Measurements from ENCODE around the gene ZBTB17.

- TF ChIP-seq RAD21 (conservative IDR thresholded peaks at IDR 0.05 in 1 of 2, IDR thresholded peaks at IDR 0.05 in 1 of 2): no peak
- no peak for TF ChIP-seq CHD2 (IDR thresholded peaks at IDR 0.05; ENCODE audit: low read length, partially characterized antibody)
- no peak for TF ChIP-seq SREBF2 (IDR thresholded peaks at IDR 0.05)
- TF ChIP-seq MAFK (IDR thresholded peaks at IDR 0.05; ENCODE audit: partially characterized antibody): no peak
Observed at GRCh38 chr1:15908597-15908996, 67.3 kb downstream of the ZBTB17 start.
